Peyer's patch (tissue), 4 donors: Measurements from ENCODE around the gene ATP1A2. TPM values are rescaled to one million over a fixed set of nuclear protein-coding genes. Genes with fewer than 3 reads are reported as not detected.
A peak's percentile ranks its signal among the peaks of the same experiment; 100 is the strongest.

Experiments
- DNase-seq, 3 donors: peaks; one replicate each; pipeline ENCODE4 v3.0.0-alpha.2; 2017 to 2019
- H3K27ac ChIP-seq, 4 donors: fragments of 200-600 bp; sonication (generic); one replicate each; pipeline ENCODE4 v1.5.1; 2016 to 2019
- H3K27me3 ChIP-seq, 2 donors: fragments of 200-600 bp; sonication (generic); one replicate each; pipeline ENCODE4 v1.5.1; 2019
- H3K36me3 ChIP-seq, 3 donors: fragments of 200-600 bp; sonication (generic); one replicate each; pipeline ENCODE4 v1.5.1; 2016 to 2019
- H3K4me1 ChIP-seq, 4 donors: fragments of 200-600 bp; sonication (generic); one replicate each; pipeline ENCODE4 v1.5.1; 2016 to 2019
- H3K4me3 ChIP-seq, 4 donors: fragments of 200-600 bp; sonication (generic); 1 replicate in 3 of 4; 2 replicates in 1 of 4; pipeline ENCODE4 v1.5.1; 2016 to 2019; ENCODE audit warnings: mild to moderate bottlenecking in 1 of 4
- H3K9me3 ChIP-seq, 4 donors: fragments of 200-600 bp; sonication (generic); one replicate each; pipeline ENCODE4 v1.5.1; 2016 to 2019; ENCODE audit warnings: mild to moderate bottlenecking in 1 of 4
- CTCF ChIP-seq, 6 experiments: fragments of 450-650 bp in 4 of 6; fragments of 200-600 bp in 2 of 6; sonication (generic) in 1 of 6; IDR thresholded peaks; one replicate each; pipeline ENCODE4 v1.5.1; 2017 to 2019; ENCODE audit warnings: antibody characterized with exemption in 6 of 6, mild to moderate bottlenecking in 3 of 6, moderate library complexity in 1 of 6
- POLR2A ChIP-seq, 2 donors: fragments of 450-650 bp; IDR thresholded peaks; one replicate each; pipeline ENCODE4 v1.5.1; 2017; ENCODE audit warnings: antibody characterized with exemption in 2 of 2, mild to moderate bottlenecking in 2 of 2, moderate library complexity in 2 of 2
- total RNA-seq, 4 donors: library from RNA; depleted of rRNA; stranded (reverse); fragments of >200 nt; gene quantifications; one replicate each; pipeline ENCODE4 v1.1.0, GENCODE V29; 2016

The ATP1A2 gene
- total RNA-seq, 4 donors from 2014 or later = 2.3 to 7.4 (median 6.0) TPM

GRCh38 chr1:160113407-160113806, 2.2 kb upstream of the ATP1A2 start:
- no peak for TF ChIP-seq CTCF (IDR thresholded peaks at IDR 0.05)
- no peak for TF ChIP-seq POLR2A (IDR thresholded peaks at IDR 0.05)
- no peaks in the 10 kb centered on the region for H3K4me1 ChIP-seq
- no peak overlapping the region for H3K4me3 ChIP-seq
- H3K9me3 ChIP-seq = no peaks in the 10 kb centered on the region
- no peaks in the 10 kb centered on the region for H3K27me3 ChIP-seq
- H3K36me3 ChIP-seq = no peaks in the 10 kb centered on the region
- no peak overlapping the region for H3K27ac ChIP-seq
- no peak for DNase-seq

- H3K4me3 ChIP-seq = no peak overlapping the region
- peak overlapping the region in 1 of 4 donors; percentile 26 for H3K27ac ChIP-seq
- no peak for DNase-seq
- H3K9me3 ChIP-seq = no peaks in the 10 kb centered on the region
- H3K27me3 ChIP-seq = no peaks in the 10 kb centered on the region
- no peaks in the 10 kb centered on the region for H3K36me3 ChIP-seq
- H3K4me1 ChIP-seq = no peaks in the 10 kb centered on the region
- TF ChIP-seq POLR2A (IDR thresholded peaks at IDR 0.05) (no peak), CTCF (IDR thresholded peaks at IDR 0.05) (no peak)
Measured at GRCh38 chr1:160114085-160114484, 1.5 kb upstream of the ATP1A2 start.

- no peaks in the 10 kb centered on the region for H3K27me3 ChIP-seq
- no peaks in the 10 kb centered on the region for H3K9me3 ChIP-seq
- H3K4me3 ChIP-seq = peak overlapping the region in 1 of 4 donors; percentile 36
- TF ChIP-seq CTCF (IDR thresholded peaks at IDR 0.05) = no peak
- no peak for TF ChIP-seq POLR2A (IDR thresholded peaks at IDR 0.05)
- no peaks in the 10 kb centered on the region for H3K36me3 ChIP-seq
- no peaks in the 10 kb centered on the region for H3K4me1 ChIP-seq
- H3K27ac ChIP-seq = peak overlapping the region in 2 of 4 donors; percentile 43 to 51
- DNase-seq = no peak
Measured at GRCh38 chr1:160116283-160117147, 956 bp downstream of the ATP1A2 start.

GRCh38 chr1:160117300-160117699, 1.7 kb downstream of the ATP1A2 start:
- Histone ChIP-seq H3K27ac (peak overlapping the region in 1 of 4 donors; percentile 51), H3K36me3 (no peaks in the 10 kb centered on the region), H3K4me3 (peak overlapping the region in 1 of 4 donors; percentile 36), H3K4me1 (no peaks in the 10 kb centered on the region), H3K27me3 (no peaks in the 10 kb centered on the region), H3K9me3 (no peaks in the 10 kb centered on the region)
- TF ChIP-seq POLR2A (IDR thresholded peaks at IDR 0.05) = no peak
- no peak for TF ChIP-seq CTCF (IDR thresholded peaks at IDR 0.05)
- no peak for DNase-seq

GRCh38 chr1:160117709-160118183, 2.2 kb downstream of the ATP1A2 start:
- Histone ChIP-seq H3K27me3 (no peaks in the 10 kb centered on the region), H3K27ac (peak overlapping the region in 1 of 4 donors; percentile 51), H3K36me3 (no peaks in the 10 kb centered on the region), H3K4me3 (peak overlapping the region in 1 of 4 donors; percentile 36), H3K9me3 (no peaks in the 10 kb centered on the region), H3K4me1 (no peaks in the 10 kb centered on the region)
- DNase-seq = no peak
- no peak for TF ChIP-seq CTCF (IDR thresholded peaks at IDR 0.05)
- TF ChIP-seq POLR2A (IDR thresholded peaks at IDR 0.05) = no peak
